Smooth muscle cell (in vitro differentiated cells): Measurements from ENCODE around the gene LIN28B. TPM values are rescaled to one million over a fixed set of nuclear protein-coding genes. Genes with fewer than 3 reads are reported as not detected.

ENCODE experiments used
- DNase-seq: peaks from one replicate; lab custom pipeline; 2025; ENCODE audit not compliant: unreplicated experiment; lab: John Stamatoyannopoulos, UW
- H2AFZ ChIP-seq: fragments of 200-600 bp; sonication (generic); 2 replicates; pipeline ENCODE4 v1.6.0; 2016; ENCODE audit warnings: antibody characterized with exemption, low read depth, mild to moderate bottlenecking
- H3F3A ChIP-seq: fragments of 200-600 bp; sonication (generic); 2 replicates; pipeline ENCODE4 v1.6.0; 2017; ENCODE audit warnings: antibody characterized with exemption, low read depth
- H3K27ac ChIP-seq: fragments of 200-600 bp; sonication (generic); 2 replicates; pipeline ENCODE4 v1.5.1; 2016; ENCODE audit warnings: low read depth, mild to moderate bottlenecking
- H3K27me3 ChIP-seq: fragments of 200-600 bp; sonication (generic); 2 replicates; pipeline ENCODE4 v1.6.1; 2016; ENCODE audit warnings: low read depth, mild to moderate bottlenecking
- H3K36me3 ChIP-seq: fragments of 200-600 bp; sonication (generic); 2 replicates; pipeline ENCODE4 v1.5.1; 2016; ENCODE audit warnings: low read depth
- H3K4me1 ChIP-seq: fragments of 200-600 bp; sonication (generic); 2 replicates; pipeline ENCODE4 v1.5.1; 2016; ENCODE audit warnings: low read depth
- H3K4me2 ChIP-seq: fragments of 200-600 bp; sonication (generic); 2 replicates; pipeline ENCODE4 v1.6.0; 2016; ENCODE audit warnings: mild to moderate bottlenecking
- H3K4me3 ChIP-seq: fragments of 200-600 bp; sonication (generic); 2 replicates; pipeline ENCODE4 v1.5.1; 2016; ENCODE audit warnings: mild to moderate bottlenecking
- H3K79me2 ChIP-seq: fragments of 200-600 bp; sonication (generic); 2 replicates; pipeline ENCODE4 v1.6.0; 2016; ENCODE audit warnings: low read depth, mild to moderate bottlenecking
- H3K9ac ChIP-seq: fragments of 200-600 bp; sonication (generic); 2 replicates; pipeline ENCODE4 v1.6.0; 2016; ENCODE audit warnings: low read depth
- H3K9me3 ChIP-seq: fragments of 200-600 bp; sonication (generic); replicated peaks from 2 replicates; pipeline ENCODE4 v1.5.1; 2016; ENCODE audit warnings: low read depth
- H4K20me1 ChIP-seq: fragments of 200-600 bp; sonication (generic); 2 replicates; pipeline ENCODE4 v1.6.0; 2016; ENCODE audit warnings: low read depth
- WGBS: methylation state at CpG from one replicate; pipeline ENCODE4 v1.1.7; 2016; ENCODE audit warnings: low lambda C conversion rate; 5-methylcytosine and 5-hydroxymethylcytosine counted together
- polyA plus RNA-seq: library from polyadenylated mRNA; unstranded; fragments of >200 nt; fragmentation: Nextera tagmentation; extraction: Ambion mirVana; gene quantifications from 2 replicates; pipeline ENCODE4 v1.2.1, GENCODE V29; 2016
- total RNA-seq: library from RNA; depleted of rRNA; stranded (reverse); fragments of >200 nt; gene quantifications from 2 replicates; pipeline ENCODE4 v1.2.3, GENCODE V29; 2014
- TF ChIP-seq, protein P1 (sequence below): fragments of 200-600 bp; sonication (generic); IDR thresholded peaks from 2 replicates; pipeline ENCODE4 v1.5.1; 2017; ENCODE audit warnings: borderline replicate concordance, mild to moderate bottlenecking, antibody characterized with exemption; ENCODE audit not compliant: insufficient read depth, poor library complexity, severe bottlenecking

Gene LIN28B
- total and polyA plus RNA-seq, 2 experiments from 2014 or later: 1.4 to 11.6 TPM

DNA sequence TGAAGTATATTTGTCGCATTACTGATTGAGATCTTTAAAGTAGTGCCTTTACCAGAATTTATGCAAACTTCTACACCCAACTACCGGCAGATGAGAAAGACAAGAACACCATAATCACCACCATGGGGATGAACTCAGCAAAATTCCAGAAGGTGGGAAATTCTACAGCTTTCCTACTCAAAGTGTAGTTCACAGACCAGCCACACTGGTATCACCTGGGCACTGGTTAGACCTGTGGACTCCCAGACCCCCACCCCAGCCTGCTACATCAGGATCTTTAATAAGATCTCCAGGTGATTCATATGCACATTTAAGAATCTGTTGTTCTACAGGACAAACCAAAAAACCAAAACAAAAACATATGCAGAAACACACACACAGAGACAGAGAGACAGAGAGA lies 155.0 kb downstream of the LIN28B start:
- Histone ChIP-seq H3K27ac (no peak overlapping the region), H3K79me2 (no peaks in the 10 kb centered on the region), H3K4me3 (no peak overlapping the region), H3K9ac (no peak overlapping the region), H2AFZ (no peak overlapping the region), H3K36me3 (no peaks in the 10 kb centered on the region), H3K27me3 (no peaks in the 10 kb centered on the region), H3K4me2 (no peak overlapping the region), H4K20me1 (no peaks in the 10 kb centered on the region), H3F3A (no peaks in the 10 kb centered on the region), H3K4me1 (no peaks in the 10 kb centered on the region), H3K9me3 (no peaks in the 10 kb centered on the region)
- DNase-seq: no peak
- TF ChIP-seq, protein P1, sequence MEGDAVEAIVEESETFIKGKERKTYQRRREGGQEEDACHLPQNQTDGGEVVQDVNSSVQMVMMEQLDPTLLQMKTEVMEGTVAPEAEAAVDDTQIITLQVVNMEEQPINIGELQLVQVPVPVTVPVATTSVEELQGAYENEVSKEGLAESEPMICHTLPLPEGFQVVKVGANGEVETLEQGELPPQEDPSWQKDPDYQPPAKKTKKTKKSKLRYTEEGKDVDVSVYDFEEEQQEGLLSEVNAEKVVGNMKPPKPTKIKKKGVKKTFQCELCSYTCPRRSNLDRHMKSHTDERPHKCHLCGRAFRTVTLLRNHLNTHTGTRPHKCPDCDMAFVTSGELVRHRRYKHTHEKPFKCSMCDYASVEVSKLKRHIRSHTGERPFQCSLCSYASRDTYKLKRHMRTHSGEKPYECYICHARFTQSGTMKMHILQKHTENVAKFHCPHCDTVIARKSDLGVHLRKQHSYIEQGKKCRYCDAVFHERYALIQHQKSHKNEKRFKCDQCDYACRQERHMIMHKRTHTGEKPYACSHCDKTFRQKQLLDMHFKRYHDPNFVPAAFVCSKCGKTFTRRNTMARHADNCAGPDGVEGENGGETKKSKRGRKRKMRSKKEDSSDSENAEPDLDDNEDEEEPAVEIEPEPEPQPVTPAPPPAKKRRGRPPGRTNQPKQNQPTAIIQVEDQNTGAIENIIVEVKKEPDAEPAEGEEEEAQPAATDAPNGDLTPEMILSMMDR: no peak
- 94% methylated on average over 2 of the region's 2 CpGs for WGBS

DNA sequence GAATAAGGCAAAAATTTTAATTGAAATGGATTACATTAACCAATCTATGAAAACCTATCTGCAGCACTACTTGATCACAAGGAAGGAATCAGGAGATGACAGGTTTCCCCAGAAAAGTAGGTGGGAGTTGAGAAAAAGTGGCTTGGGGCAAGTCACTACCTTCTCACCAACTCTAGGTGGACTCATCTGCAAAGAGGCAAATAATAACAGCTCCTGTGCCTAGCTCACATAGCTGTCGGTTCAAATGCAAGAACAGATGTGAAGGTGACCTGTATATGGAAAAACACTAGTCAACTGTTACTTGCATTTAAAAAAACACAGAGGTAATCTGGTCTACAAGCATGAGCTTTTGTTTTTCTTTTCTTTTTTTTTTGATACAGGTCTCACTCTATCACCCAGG lies 155.7 kb downstream of the LIN28B start:
- no peak for DNase-seq
- TF ChIP-seq, protein P1: no peak
- Histone ChIP-seq H3F3A (no peaks in the 10 kb centered on the region), H3K9me3 (no peaks in the 10 kb centered on the region), H3K4me3 (no peak overlapping the region), H3K79me2 (no peaks in the 10 kb centered on the region), H2AFZ (no peak overlapping the region), H3K27me3 (no peaks in the 10 kb centered on the region), H3K36me3 (no peaks in the 10 kb centered on the region), H3K27ac (no peak overlapping the region), H3K9ac (no peak overlapping the region), H4K20me1 (no peaks in the 10 kb centered on the region), H3K4me2 (no peak overlapping the region), H3K4me1 (no peaks in the 10 kb centered on the region)
- WGBS: 89% methylated on average over 1 of the region's 1 CpG

DNA sequence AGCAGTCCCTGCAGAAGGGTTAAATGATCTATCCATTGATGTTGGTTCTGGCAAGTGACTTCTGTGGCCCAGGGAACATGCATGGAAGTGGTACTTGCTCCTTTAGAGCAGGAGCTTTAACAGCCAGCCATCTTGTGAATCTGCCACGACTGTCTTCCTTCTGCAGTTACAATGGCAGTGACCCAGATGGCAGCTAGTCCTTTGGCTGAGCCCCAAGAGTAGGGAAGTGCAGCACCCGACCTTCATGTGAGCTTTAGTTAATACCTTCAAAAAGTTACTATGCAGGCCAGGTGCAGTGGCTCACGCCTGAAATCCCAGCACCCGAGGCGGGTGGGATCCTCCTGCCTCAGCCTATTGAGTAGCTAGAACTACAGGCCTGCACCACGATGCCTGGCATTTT lies 156.5 kb downstream of the LIN28B start:
- no peak overlapping the region for H3K4me2 ChIP-seq
- 89% methylated on average over 6 of the region's 6 CpGs for WGBS
- no peaks in the 10 kb centered on the region for H3K9me3 ChIP-seq
- no peaks in the 10 kb centered on the region for H3K36me3 ChIP-seq
- H3K27me3 ChIP-seq: no peaks in the 10 kb centered on the region
- DNase-seq: no peak
- no peaks in the 10 kb centered on the region for H3K4me1 ChIP-seq
- H2AFZ ChIP-seq: no peak overlapping the region
- H4K20me1 ChIP-seq: no peaks in the 10 kb centered on the region
- H3K79me2 ChIP-seq: no peaks in the 10 kb centered on the region
- H3K27ac ChIP-seq: no peak overlapping the region
- TF ChIP-seq, protein P1: no peak
- no peaks in the 10 kb centered on the region for H3F3A ChIP-seq
- H3K9ac ChIP-seq: no peak overlapping the region
- H3K4me3 ChIP-seq: no peak overlapping the region

DNA sequence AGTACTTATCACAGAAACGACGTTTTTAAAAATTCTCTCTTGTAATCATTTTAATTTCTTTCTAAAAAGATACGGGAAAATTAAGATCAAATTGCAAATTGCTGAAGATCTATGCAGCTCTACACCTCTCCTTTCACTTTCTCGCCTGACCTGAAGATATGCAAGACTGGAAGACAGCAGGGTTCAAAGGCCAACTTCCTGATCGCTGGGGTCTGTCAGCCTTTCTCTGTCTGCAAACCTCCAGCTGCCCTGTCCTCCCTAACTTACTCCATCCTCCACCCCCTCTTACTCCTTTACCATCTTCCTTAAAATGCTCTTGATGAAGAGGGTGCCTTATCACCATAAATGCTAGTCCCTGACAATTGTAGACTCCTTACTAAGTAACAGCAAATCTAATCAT lies 159.2 kb downstream of the LIN28B start:
- WGBS: 82% methylated on average over 5 of the region's 5 CpGs
- Histone ChIP-seq H3K79me2 (no peaks in the 10 kb centered on the region), H3K36me3 (no peaks in the 10 kb centered on the region), H3K27me3 (no peaks in the 10 kb centered on the region), H2AFZ (no peak overlapping the region), H3K4me2 (no peak overlapping the region), H3K4me3 (no peak overlapping the region), H3K27ac (no peak overlapping the region), H3F3A (no peaks in the 10 kb centered on the region), H4K20me1 (no peaks in the 10 kb centered on the region), H3K9ac (no peak overlapping the region), H3K9me3 (no peaks in the 10 kb centered on the region), H3K4me1 (no peaks in the 10 kb centered on the region)
- no peak for DNase-seq
- TF ChIP-seq, protein P1: no peak
